Calu3 (cell line): ENCODE measurements around the gene BRI3. TPM values are rescaled to one million over a fixed set of nuclear protein-coding genes. Genes with fewer than 3 reads are reported as not detected.

Experiments used
- BruUV-seq: library from RNA; stranded (reverse); fragments of 400-500 nt; replicated peaks from 2 replicates; lab custom pipeline; 2021; lab: Mats Ljungman, UMichigan
- CTCF ChIA-PET: fragments of 300-600 bp; sonication (Branson Sonifier 250); formaldehyde crosslinking; loops from one replicate; lab custom pipeline; 2022; ENCODE audit warnings: antibody characterized with exemption; lab: Charles Lee
- DNase-seq: peaks from one replicate; pipeline ENCODE4 v3.0.0; 2022
- H3K27ac Mint-ChIP-seq: one replicate; pipeline ENCODE4 v1.8.0; 2022; ENCODE audit warnings: mixed read lengths; ENCODE audit not compliant: unreplicated experiment
- H3K27me3 Mint-ChIP-seq: one replicate; pipeline ENCODE4 v1.8.0; 2022; ENCODE audit warnings: mixed read lengths; ENCODE audit not compliant: unreplicated experiment
- H3K36me3 Mint-ChIP-seq: one replicate; pipeline ENCODE4 v1.8.0; 2022; ENCODE audit warnings: mild to moderate bottlenecking, moderate library complexity, mixed read lengths; ENCODE audit not compliant: insufficient read depth, unreplicated experiment
- H3K4me1 Mint-ChIP-seq: one replicate; pipeline ENCODE4 v1.8.0; 2022; ENCODE audit warnings: mild to moderate bottlenecking, low read depth, mixed read lengths; ENCODE audit not compliant: unreplicated experiment
- H3K4me3 Mint-ChIP-seq: one replicate; pipeline ENCODE4 v1.8.0; 2022; ENCODE audit warnings: mild to moderate bottlenecking, low read depth, moderate library complexity, mixed read lengths; ENCODE audit not compliant: unreplicated experiment
- H3K9me3 Mint-ChIP-seq: one replicate; pipeline ENCODE4 v1.8.0; 2022; ENCODE audit warnings: low read depth, mixed read lengths; ENCODE audit not compliant: unreplicated experiment
- intact Hi-C: fragments of 100-400 bp; cut with micrococcal nuclease; formaldehyde crosslinking; loops from one replicate; pipeline ENCODE4 v1.10.0; 2022; ENCODE audit not compliant: unreplicated experiment
- total RNA-seq: library from RNA; stranded (reverse); gene quantifications from 2 replicates; pipeline ENCODE4 v1.2.3, GENCODE V29; 2022
- TF ChIP-seq, protein P1 (sequence below): fragments of 200-600 bp; IDR thresholded peaks from one replicate; pipeline ENCODE4 v1.8.0; 2022; ENCODE audit warnings: antibody characterized with exemption; ENCODE audit not compliant: unreplicated experiment

The BRI3 gene
- total RNA-seq, 1 experiment from 2014 or later = 101 TPM

DNA sequence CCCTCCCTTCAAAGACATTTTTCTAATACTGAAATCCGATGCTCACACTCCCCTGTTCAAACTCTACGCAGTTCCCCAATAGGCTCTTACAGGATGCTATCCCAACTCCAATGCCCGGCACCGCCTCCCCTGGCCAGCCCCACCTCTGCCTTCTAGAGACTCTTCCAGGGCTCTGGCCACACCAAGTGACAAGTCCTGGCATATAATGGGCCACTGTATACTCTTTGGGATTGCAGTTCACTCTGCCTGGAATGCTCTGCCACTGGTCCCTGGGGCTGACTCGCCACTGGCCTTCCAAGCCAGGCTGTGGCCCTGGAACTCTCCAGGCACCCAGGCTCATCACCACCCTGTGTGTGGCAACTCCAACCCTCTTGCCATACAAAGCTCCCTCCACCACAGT lies 3.1 kb upstream of the BRI3 start:
- TF ChIP-seq, protein P1, sequence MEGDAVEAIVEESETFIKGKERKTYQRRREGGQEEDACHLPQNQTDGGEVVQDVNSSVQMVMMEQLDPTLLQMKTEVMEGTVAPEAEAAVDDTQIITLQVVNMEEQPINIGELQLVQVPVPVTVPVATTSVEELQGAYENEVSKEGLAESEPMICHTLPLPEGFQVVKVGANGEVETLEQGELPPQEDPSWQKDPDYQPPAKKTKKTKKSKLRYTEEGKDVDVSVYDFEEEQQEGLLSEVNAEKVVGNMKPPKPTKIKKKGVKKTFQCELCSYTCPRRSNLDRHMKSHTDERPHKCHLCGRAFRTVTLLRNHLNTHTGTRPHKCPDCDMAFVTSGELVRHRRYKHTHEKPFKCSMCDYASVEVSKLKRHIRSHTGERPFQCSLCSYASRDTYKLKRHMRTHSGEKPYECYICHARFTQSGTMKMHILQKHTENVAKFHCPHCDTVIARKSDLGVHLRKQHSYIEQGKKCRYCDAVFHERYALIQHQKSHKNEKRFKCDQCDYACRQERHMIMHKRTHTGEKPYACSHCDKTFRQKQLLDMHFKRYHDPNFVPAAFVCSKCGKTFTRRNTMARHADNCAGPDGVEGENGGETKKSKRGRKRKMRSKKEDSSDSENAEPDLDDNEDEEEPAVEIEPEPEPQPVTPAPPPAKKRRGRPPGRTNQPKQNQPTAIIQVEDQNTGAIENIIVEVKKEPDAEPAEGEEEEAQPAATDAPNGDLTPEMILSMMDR = no peak
- H3K36me3 Mint-ChIP-seq = peaks cover 15% of the 10 kb centered on the region
- CTCF ChIA-PET = interaction anchor here (0.7 kb wide), 1 partner anchor 243 kb away, joined by 4 read pairs; no protein-coding TSS in a partner anchor
- DNase-seq = no peak
- H3K4me1 Mint-ChIP-seq = peaks cover 20% of the 10 kb centered on the region
- no peaks in the 10 kb centered on the region for H3K9me3 Mint-ChIP-seq
- H3K27ac Mint-ChIP-seq = no peak overlapping the region
- intact Hi-C loops = no loop called here
- no peak overlapping the region for H3K4me3 Mint-ChIP-seq
- BruUV-seq = no TSS peak
- H3K27me3 Mint-ChIP-seq = no peaks in the 10 kb centered on the region

DNA sequence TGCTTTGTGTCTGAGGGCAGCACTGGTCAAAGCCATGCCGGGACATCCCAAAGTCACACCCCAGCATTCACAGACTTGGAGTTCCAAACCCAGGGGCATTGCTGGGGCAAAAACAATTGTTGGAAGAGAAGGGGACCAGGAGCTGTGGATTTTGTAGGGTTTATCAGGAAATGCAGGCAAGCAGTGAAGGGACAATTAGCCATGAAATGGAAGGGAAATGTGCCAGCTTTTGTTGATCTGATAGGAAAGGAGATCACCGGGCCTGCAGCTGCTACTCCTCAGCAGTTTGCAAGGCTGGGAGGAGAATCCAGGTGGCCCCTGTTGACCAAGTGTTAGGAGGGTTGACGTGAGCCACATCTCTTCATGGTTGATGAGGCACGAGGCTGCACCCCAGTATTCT lies 2.5 kb upstream of the BRI3 start:
- no peak for DNase-seq
- intact Hi-C loops = no loop called here
- no peaks in the 10 kb centered on the region for H3K27me3 Mint-ChIP-seq
- no peak overlapping the region for H3K27ac Mint-ChIP-seq
- H3K9me3 Mint-ChIP-seq = no peaks in the 10 kb centered on the region
- H3K4me3 Mint-ChIP-seq = no peak overlapping the region
- H3K36me3 Mint-ChIP-seq = peaks cover 20% of the 10 kb centered on the region
- CTCF ChIA-PET = no interaction called here
- BruUV-seq = no TSS peak
- TF ChIP-seq, protein P1 = no peak
- peaks cover 20% of the 10 kb centered on the region for H3K4me1 Mint-ChIP-seq

DNA sequence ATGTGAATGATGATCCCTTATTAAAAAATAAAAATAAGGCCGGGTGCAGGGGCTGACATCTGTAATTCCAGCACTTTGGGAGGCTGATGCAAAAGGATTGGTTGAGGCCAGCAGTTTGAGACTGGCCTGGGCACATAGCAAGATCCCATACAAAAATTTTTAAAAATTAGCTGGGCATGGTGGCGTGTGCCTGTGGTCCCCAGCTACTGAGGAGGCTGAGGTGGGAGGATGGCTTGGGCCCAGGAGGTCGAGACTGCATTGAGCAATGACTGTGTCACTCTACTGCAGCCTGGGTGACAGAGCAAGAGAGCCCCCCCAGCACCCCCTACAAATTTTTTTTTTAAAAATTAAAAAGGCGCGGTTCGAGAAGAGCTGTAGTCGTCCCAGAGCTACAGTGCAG lies 1.2 kb upstream of the BRI3 start:
- intact Hi-C loops = loop anchor here (10.0 kb wide), 1 partner anchor 75 kb away; no protein-coding TSS in a partner anchor
- TF ChIP-seq, protein P1 = no peak
- H3K4me3 Mint-ChIP-seq = peak overlapping the region; percentile 57
- no TSS peak for BruUV-seq
- H3K4me1 Mint-ChIP-seq = peaks cover 33% of the 10 kb centered on the region
- peaks cover 34% of the 10 kb centered on the region for H3K36me3 Mint-ChIP-seq
- no peak overlapping the region for H3K27ac Mint-ChIP-seq
- no peak for DNase-seq
- no peaks in the 10 kb centered on the region for H3K9me3 Mint-ChIP-seq
- H3K27me3 Mint-ChIP-seq = no peaks in the 10 kb centered on the region
- CTCF ChIA-PET = interaction anchor here (1.0 kb wide), 1 partner anchor 12 kb away, joined by 4 read pairs; no protein-coding TSS in a partner anchor

DNA sequence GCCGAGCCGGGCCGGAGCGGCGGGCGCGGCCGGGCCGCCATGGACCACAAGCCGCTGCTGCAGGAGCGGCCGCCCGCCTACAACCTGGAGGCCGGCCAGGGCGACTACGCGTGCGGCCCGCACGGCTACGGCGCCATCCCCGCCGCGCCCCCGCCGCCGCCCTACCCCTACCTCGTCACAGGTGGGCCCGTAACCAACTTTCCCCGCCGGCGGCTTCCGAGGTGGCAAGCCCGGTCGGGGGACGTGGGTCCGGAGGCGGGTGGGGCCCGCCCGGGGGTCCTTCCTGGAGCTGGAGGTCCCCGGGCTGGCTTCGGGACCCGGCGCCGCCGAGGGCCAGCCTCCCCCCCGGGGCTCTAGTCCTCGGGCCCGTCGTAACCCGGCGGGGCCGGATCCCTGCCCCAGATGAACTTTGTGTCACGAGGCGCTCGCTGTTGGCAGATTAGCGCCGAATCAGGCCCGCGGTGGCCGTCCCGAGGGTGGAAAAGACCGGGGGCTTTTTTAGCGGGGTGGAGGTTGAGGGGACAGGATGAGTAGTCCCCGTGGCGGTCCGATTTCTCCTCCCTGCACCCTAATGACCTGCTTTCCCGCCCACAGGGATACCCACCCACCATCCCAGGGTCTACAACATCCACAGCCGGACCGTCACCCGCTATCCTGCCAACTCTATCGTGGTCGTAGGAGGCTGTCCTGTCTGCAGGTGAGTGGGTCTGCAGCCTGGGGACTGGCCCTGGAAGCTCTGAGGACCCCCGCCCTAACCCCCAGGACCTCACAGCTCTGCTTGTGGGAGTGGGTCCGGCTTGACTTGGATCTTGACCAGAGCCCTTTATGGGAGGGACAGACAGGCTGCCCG lies 496 bp downstream of the BRI3 start:
- CTCF ChIA-PET = no interaction called here
- H3K36me3 Mint-ChIP-seq = peaks cover 47% of the 10 kb centered on the region

More for the DNA sequence above, 496 bp downstream of the BRI3 start:
- no TSS peak for BruUV-seq
- Mint-ChIP-seq H3K27ac (peak overlapping the region; percentile 91), H3K4me3 (peak overlapping the region; percentile 91), H3K9me3 (no peaks in the 10 kb centered on the region), H3K4me1 (peaks cover 25% of the 10 kb centered on the region), H3K27me3 (no peaks in the 10 kb centered on the region)
- DNase-seq = no peak
- TF ChIP-seq, protein P1 = no peak
- intact Hi-C loops = loop anchor here (10.0 kb wide), 1 partner anchor 73 kb away; no protein-coding TSS in a partner anchor
